Lung (tissue), 12 donors: ENCODE results near the gene SEC14L5. TPM values are rescaled to one million over a fixed set of nuclear protein-coding genes. Genes with fewer than 3 reads are reported as not detected.

ENCODE experiments used
- ATAC-seq: fragments of 200-7000 bp; cut with Tn5 transposase; one replicate; pipeline ENCODE4 v1.9.1; 2020; ENCODE audit warnings: moderate number of reproducible peaks; ENCODE audit not compliant: insufficient read depth, low FRiP score
- DNase-seq, 3 donors: peaks; one replicate each; pipeline ENCODE4 v3.0.0-alpha.2; 2013 to 2017
- H3K27ac ChIP-seq, 2 donors: one replicate each; pipeline ENCODE4 v1.5.1; 2013; ENCODE audit warnings: mild to moderate bottlenecking in 2 of 2, moderate library complexity in 2 of 2, control low read depth in 1 of 2, inconsistent platforms in 1 of 2, low read depth in 1 of 2, low read length in 1 of 2
- H3K27me3 ChIP-seq, 3 donors: one replicate each; pipeline ENCODE4 v1.5.1; 2013; ENCODE audit warnings: low read length in 2 of 3; ENCODE audit not compliant: control insufficient read depth in 3 of 3, insufficient read depth in 3 of 3
- H3K36me3 ChIP-seq, 4 donors: one replicate each; pipeline ENCODE4 v1.5.1; 2013; ENCODE audit warnings: low read length in 4 of 4, mild to moderate bottlenecking in 1 of 4, moderate library complexity in 1 of 4; ENCODE audit not compliant: control insufficient read depth in 4 of 4, insufficient read depth in 4 of 4
- H3K4me1 ChIP-seq, 5 donors: one replicate each; pipeline ENCODE4 v1.5.1; 2013; ENCODE audit warnings: low read length in 5 of 5, mild to moderate bottlenecking in 2 of 5, moderate library complexity in 1 of 5; ENCODE audit not compliant: control insufficient read depth in 5 of 5, insufficient read depth in 5 of 5
- H3K4me3 ChIP-seq: one replicate; pipeline ENCODE4 v1.5.1; 2013; ENCODE audit warnings: mild to moderate bottlenecking, control low read depth, moderate library complexity
- H3K9ac ChIP-seq, 2 donors: one replicate each; pipeline ENCODE4 v1.5.1; 2013; ENCODE audit warnings: low read length in 2 of 2, control low read depth in 1 of 2; ENCODE audit not compliant: insufficient read depth in 1 of 2
- H3K9me3 ChIP-seq, 4 donors: one replicate each; pipeline ENCODE4 v1.5.1; 2013; ENCODE audit warnings: low read length in 3 of 4, mild to moderate bottlenecking in 1 of 4, moderate library complexity in 1 of 4; ENCODE audit not compliant: control insufficient read depth in 4 of 4, insufficient read depth in 3 of 4
- WGBS, 2 donors: extraction: QIAGEN DNeasy Blood & Tissue Kit; methylation state at CpG; one replicate each; pipeline ENCODE4 v1.1.7; 2013; 5-methylcytosine and 5-hydroxymethylcytosine counted together
- polyA plus RNA-seq, 2 donors: library from polyadenylated mRNA; stranded (reverse); fragments of 200-250 nt; gene quantifications; one replicate each; pipeline ENCODE4 v1.2.1, GENCODE V29; 2013
- total RNA-seq, 2 donors: library from RNA; depleted of rRNA in 1 of 2; stranded (reverse); fragments of >200 nt in 1 of 2; gene quantifications; one replicate each; pipeline ENCODE4 v1.2.1, GENCODE V29; 2014 to 2021
- TF ChIP-seq, protein P1 (sequence below): IDR thresholded peaks from 2 replicates; pipeline ENCODE4 v1.5.1; 2012; ENCODE audit warnings: mild to moderate bottlenecking; ENCODE audit errors: control extremely low read depth, extremely low read depth
- donor health status: control.
- donor health status: control.
- donor health status: Bipolar disorder and iron deficiency.
- donor health status: healthy.
- donor health status: DM: yes; HTN: yes; CAD: no.

SEC14L5 gene
- total and polyA plus RNA-seq, 4 donors: 0.10 to 0.98 (median 0.28) TPM

DNA sequence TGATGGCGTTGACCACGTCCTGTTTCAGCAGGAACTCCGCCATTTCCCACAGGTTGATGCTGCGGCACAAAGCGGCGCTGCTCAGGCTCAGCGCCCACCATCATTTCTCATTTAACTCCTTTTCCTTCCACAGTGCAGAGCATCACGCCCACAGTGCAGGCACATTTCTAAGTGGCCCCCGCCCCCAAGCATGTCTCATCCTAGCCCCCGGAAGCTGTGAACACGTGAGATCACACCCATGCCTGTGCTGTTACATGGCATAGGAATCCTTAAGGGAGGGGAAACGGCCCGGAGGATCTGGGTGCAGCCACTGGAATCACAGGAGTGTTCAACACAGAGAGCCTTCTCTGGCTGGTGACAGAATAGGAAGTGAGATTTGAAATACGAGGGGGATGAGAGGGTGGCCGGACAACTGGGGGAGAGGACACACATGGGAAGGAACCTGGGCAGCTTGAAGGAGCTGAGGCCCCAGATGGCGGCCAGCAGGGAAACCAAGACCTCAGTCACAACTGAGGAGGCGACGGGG is 70.9 kb downstream of the SEC14L5 start:
- no peaks in the 10 kb centered on the region for H3K9me3 ChIP-seq
- WGBS, 2 donors: 92 to 93% methylated on average over 18 of the region's 18 CpGs
- H3K27ac ChIP-seq: no peak overlapping the region
- ATAC-seq (no peak), DNase-seq (no peak)
- no peaks in the 10 kb centered on the region for H3K27me3 ChIP-seq
- no peak overlapping the region for H3K9ac ChIP-seq
- H3K4me3 ChIP-seq: no peak overlapping the region
- peaks cover under 1 to 9% (median 5%) of the 10 kb centered on the region in 5 donors for H3K4me1 ChIP-seq
- TF ChIP-seq, protein P1, sequence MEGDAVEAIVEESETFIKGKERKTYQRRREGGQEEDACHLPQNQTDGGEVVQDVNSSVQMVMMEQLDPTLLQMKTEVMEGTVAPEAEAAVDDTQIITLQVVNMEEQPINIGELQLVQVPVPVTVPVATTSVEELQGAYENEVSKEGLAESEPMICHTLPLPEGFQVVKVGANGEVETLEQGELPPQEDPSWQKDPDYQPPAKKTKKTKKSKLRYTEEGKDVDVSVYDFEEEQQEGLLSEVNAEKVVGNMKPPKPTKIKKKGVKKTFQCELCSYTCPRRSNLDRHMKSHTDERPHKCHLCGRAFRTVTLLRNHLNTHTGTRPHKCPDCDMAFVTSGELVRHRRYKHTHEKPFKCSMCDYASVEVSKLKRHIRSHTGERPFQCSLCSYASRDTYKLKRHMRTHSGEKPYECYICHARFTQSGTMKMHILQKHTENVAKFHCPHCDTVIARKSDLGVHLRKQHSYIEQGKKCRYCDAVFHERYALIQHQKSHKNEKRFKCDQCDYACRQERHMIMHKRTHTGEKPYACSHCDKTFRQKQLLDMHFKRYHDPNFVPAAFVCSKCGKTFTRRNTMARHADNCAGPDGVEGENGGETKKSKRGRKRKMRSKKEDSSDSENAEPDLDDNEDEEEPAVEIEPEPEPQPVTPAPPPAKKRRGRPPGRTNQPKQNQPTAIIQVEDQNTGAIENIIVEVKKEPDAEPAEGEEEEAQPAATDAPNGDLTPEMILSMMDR: no peak
- peaks cover 0 to 21% (median 0%) of the 10 kb centered on the region in 4 donors for H3K36me3 ChIP-seq

DNA sequence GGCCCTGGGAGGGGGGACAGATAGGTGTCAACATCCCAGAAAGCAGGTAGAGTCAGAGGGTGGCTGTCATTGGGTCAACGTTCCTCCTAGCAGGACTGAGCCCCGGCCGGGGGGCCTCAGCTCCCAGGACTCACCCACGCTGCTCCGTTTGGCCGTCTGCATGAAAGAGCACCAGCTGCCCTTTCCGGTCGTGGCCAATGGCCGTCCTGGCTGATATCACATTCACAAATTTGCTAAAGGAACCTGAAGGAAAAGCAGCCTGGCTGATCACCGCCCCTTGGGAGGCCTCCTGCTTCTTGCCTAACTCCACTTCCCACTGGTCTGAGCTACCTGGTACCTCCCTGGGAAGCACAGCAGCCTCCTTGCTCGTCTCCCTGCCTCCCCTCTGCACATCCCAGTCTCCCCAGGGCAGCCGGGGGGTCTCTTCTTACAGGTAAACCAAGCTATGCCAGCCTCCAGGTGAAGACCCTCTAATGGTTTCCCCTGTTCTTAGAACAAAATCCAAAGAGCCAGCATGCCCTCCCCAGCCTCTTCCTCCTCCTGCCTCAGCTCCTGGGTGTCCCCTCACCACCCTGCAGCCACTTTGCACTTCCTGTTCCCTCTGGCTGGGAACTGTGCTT is 72.2 kb downstream of the SEC14L5 start:
- H3K27me3 ChIP-seq: no peaks in the 10 kb centered on the region
- H3K4me1 ChIP-seq: peaks cover 5 to 16% (median 7%) of the 10 kb centered on the region in 5 donors
- ATAC-seq (no peak), DNase-seq (no peak)
- peaks cover 0 to 16% (median 0%) of the 10 kb centered on the region in 4 donors for H3K36me3 ChIP-seq
- 87 to 91% methylated on average over 12 of the region's 12 CpGs for WGBS, 2 donors
- H3K9me3 ChIP-seq: no peaks in the 10 kb centered on the region
- H3K4me3 ChIP-seq: no peak overlapping the region
- no peak overlapping the region for H3K27ac ChIP-seq
- TF ChIP-seq, protein P1: no peak
- no peak overlapping the region for H3K9ac ChIP-seq

DNA sequence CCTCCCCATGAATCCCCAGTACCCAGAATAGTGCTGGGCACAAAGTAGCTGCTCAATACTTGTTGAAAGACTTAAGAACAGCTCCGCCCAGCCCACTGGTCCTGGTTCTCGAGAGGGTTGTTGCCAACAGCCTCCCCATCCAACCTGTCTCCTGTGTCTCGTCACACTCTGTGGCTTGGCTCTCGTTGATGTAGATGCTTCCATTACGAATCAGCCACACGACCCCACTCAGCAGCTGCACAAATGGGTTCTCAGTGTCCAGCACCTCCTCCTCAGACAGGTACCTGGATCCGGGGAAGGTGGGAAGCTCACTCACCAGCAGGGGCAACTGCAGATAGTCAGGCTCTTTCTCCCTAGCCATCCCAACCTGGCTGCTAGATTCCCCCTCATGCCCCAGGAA is 73.5 kb downstream of the SEC14L5 start:
- no peaks in the 10 kb centered on the region for H3K9me3 ChIP-seq
- TF ChIP-seq, protein P1: no peak
- WGBS, 2 donors: 88 to 91% methylated on average over 7 of the region's 7 CpGs
- H3K36me3 ChIP-seq: peaks cover 0 to 16% (median 0%) of the 10 kb centered on the region in 4 donors
- no peak overlapping the region for H3K9ac ChIP-seq
- no peak for ATAC-seq
- no peak overlapping the region for H3K4me3 ChIP-seq
- H3K4me1 ChIP-seq: peaks cover 5 to 16% (median 7%) of the 10 kb centered on the region in 5 donors
- H3K27me3 ChIP-seq: no peaks in the 10 kb centered on the region
- no peak overlapping the region for H3K27ac ChIP-seq
- DNase-seq: no peak

DNA sequence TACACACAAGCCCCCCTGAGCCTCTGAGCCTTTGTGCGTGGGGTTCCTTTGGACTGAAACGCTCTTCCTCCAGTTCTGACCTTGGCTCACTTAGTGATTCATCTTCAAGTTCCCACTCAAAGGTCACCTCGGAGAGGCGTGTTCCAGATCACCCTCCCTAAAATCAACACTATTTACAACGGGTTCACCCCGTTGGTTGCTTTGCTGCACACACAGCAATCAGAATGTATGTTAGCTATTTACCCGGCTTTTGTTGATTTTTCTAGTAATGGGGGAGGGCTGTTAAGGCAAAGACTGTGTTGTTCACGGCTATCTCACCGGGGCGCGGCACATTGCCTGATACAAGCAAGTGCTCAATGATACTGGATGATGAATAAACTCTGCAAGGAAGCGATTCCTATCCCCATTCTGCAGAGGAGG is 74.6 kb downstream of the SEC14L5 start:
- WGBS, 2 donors: 40 to 45% methylated on average over 12 of the region's 12 CpGs
- DNase-seq (no peak), ATAC-seq (no peak)
- Histone ChIP-seq H3K27me3 (no peaks in the 10 kb centered on the region), H3K4me3 (peak overlapping the region; percentile 97), H3K9me3 (no peaks in the 10 kb centered on the region), H3K36me3 (peaks cover 0 to 12% (median 0%) of the 10 kb centered on the region in 4 donors), H3K4me1 (peaks cover 5 to 16% (median 7%) of the 10 kb centered on the region in 5 donors), H3K9ac (no peak overlapping the region), H3K27ac (no peak overlapping the region)
- TF ChIP-seq, protein P1: no peak
